GM19351 (cell line): ENCODE results near the gene CFAP74.

ENCODE experiments used
- ATAC-seq: cut with Tn5 transposase; IDR thresholded peaks from one replicate; pipeline ENCODE4 v1.9.1; 2021; ENCODE audit warnings: mild to moderate bottlenecking, moderate library complexity; ENCODE audit not compliant: unreplicated experiment

The CFAP74 gene

GRCh38 chr1:2042830-2043773 is 39.5 kb upstream of the CFAP74 start:
- ATAC-seq: no peak

DNA sequence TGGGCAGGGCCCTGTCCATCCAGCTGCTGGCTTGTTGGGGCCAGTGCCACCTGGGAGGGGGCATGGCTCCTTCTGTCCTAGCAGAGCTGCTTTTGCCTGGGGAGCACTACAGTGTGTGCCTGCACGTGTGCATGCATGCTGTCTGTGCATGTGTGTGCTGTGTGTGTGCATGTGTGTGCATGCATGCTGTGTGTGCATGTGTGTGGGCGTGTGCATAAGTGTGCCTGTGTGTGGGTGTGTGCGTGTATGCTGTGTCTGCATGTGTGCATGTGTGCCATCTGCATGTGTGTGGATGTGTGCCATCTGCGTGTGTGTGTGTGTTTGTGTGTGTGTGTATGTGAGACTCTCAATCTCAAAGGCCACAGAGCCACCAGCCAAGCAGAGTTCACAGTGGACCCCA is 38.3 kb upstream of the CFAP74 start:
- no peak for ATAC-seq

- no peak for ATAC-seq
Measured at GRCh38 chr1:2041305-2041704, 37.7 kb upstream of the CFAP74 start.

DNA sequence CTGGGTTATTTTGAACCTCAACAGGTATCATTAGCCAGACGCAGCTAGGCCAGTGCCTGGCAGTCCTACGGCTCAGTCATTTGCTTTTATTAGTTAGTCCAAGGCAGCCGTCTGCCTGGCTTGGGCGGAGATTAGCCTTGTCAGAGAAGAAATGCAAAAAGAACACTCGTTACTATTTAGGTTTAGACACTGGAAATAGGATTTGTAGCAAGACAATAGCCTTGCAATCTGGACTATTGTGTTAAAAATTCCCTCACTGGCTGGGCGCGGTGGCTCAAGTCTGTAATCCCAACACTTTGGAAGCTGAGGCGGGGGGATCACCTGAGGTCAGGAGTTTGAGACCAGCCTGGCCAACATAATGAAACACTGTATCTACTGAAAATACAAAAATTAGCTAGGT is 35.7 kb upstream of the CFAP74 start:
- ATAC-seq: no peak

DNA sequence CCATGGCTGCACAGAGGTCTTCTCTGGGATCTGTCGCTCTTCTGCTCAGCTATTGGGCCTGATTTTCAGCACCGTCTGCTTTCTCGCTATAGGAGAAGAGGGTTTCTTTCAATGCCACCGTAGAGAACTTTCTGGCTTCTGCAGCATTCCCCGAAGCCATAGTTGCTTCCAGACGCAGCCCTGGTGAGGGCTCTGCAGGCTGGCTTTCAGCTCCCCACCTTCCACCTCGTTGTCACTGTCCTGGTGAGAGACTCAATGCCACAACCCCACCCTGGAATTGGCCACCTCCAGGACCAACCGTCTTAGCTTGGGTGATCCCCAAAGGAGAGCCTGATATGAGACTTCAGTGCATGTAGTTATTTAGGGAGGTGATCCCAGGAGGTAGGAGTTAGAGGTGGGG is 34.6 kb upstream of the CFAP74 start:
- no peak for ATAC-seq

DNA sequence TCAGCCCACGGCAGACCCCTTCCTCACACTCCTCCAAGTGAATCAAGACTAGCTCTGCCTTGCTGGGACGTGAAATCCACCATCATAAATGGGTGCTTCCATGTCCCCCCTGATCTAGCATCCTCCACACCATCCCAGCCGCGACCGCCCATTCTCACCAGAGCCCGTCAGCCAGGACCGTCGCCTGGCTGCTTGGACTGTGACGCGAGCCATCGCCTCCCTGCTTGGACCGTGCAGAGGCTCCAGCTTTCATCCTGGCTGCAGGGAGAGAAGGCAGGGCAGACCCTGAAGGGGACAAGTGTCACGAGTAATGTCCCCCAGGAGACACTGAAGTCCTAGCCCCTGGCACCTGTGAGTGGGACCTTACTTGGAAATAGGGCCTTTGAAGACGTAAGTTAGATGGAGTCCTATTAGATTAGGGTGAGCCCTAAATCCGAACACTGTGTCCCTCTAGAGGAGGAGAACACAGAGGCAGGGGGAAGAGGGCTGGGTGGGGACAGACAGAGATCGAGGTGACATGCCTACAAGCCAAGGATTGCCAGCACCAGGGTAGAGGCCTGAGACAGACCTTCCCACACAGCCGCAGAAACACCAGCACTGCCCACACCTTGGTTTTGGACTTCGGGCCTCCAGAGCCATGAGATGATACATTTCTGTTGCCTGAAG is 33.9 kb upstream of the CFAP74 start:
- no peak for ATAC-seq

DNA sequence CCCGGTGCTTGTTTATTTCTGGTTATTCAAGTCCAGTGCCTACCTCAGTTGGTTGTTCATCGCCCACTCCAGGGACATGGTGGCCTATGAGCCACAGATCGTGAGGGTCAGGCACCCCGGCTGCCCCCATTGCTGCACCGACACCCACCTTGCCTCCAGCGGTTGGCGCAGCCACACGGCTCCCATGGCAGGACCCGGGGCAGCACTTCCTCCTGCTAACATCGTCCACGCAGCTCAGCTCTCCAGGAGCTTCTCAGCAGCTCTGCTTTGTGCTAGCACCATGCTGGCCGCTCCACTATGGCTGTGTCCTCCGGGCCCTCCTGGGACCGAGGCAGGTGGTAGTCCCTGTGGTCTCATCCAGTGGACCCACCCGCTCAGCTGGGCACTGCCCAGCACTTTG is 32.7 kb upstream of the CFAP74 start:
- no peak for ATAC-seq

GRCh38 chr1:2033165-2033564 is 29.6 kb upstream of the CFAP74 start:
- no peak for ATAC-seq

GRCh38 chr1:2032737-2033136 is 29.2 kb upstream of the CFAP74 start:
- no peak for ATAC-seq

- no peak for ATAC-seq
Measured at GRCh38 chr1:2031546-2032540, 28.3 kb upstream of the CFAP74 start.

DNA sequence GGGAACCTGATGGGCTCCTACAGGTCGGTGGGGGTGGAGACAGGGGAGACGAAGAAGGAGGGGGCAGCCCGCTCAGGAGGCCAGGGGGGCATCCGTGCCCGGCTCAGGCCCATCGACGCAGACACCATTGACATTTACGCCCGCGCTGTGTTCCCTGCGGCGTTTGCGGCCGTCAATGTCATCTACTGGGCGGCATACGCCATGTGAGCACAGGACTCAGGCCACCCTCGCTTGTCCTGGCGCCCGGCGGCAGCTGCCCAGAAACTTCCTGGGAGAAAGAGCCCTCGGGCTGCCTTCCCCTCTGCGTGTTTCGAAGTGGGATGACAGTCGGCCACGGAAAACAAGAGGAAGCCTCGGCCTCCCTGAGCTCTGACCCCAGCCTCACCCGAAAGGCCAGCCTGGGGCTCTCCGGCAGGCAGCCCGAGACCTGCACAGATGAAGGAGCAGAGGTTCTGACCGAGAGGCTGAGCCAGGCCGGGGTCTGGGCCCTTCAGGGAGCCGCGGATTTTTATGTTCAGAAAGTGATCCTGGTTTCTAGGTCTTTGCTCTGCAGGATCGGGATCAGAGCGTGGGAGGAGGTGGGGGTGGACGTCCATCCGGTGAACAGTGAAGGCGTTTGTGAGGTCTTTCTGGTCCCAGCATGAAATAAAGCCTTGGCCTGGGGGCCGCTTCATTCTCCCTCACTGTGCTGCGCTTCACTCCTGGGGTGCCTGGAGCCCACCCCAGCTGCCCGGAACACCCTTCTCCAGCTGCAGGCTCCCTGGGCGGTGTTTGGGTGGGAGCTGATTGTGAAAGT is 26.7 kb upstream of the CFAP74 start:
- ATAC-seq: no peak

GRCh38 chr1:2029561-2029960 is 26.0 kb upstream of the CFAP74 start:
- ATAC-seq: no peak

GRCh38 chr1:2028870-2029560 is 25.4 kb upstream of the CFAP74 start:
- no peak for ATAC-seq

DNA sequence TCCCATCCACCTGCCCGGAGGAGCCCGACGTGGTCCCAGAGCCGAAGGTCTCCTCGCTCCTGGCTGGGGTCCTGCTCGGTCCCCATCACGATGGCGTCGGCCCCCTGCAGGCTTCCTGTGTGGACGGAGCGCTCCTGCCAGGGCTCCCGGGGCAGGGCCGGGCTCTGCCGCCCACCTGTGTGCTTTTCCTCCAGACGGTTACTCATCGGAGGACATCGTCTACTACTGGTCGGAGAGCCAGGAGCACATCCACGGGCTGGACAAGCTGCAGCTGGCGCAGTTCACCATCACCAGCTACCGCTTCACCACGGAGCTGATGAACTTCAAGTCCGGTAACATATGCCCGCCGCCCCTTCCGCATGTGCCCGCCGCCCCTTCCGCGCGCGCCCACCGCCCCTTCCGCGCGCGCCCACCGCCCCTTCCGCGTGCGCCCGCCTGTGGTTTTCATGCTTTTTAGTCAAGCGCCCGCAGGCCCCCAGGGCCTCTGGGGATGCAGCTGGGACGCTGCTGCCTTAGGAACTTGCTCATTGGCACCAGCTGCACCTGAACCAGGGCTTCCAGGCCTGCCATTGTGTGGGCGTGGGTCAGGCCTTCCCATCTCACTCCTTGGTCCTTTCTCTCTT is 24.5 kb upstream of the CFAP74 start:
- no peak for ATAC-seq

- no peak for ATAC-seq
Measured at GRCh38 chr1:2025491-2025981, 21.9 kb upstream of the CFAP74 start.

- no peak for ATAC-seq
Measured at GRCh38 chr1:2024887-2025286, 21.3 kb upstream of the CFAP74 start.

DNA sequence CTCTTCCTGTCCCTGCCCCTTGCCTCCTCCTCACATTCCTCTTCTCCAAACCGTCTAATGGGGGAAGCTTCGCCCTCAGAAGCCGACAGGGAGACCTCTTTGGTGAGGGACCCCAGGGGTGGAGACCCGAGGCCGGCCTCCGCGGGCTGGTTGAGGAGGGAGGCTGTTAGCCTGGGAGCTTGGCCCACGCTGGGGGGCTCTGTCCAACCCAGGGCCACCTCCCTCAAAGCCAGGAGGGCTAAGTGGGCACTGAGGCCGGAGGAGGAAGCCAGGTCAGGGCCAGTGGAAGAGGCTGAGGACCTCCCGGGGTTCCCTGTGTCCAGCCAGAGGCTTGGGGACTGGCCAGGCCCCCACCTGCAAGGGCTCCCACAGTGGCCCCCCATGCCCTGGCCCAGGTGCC is 20.9 kb upstream of the CFAP74 start:
- ATAC-seq: no peak

DNA sequence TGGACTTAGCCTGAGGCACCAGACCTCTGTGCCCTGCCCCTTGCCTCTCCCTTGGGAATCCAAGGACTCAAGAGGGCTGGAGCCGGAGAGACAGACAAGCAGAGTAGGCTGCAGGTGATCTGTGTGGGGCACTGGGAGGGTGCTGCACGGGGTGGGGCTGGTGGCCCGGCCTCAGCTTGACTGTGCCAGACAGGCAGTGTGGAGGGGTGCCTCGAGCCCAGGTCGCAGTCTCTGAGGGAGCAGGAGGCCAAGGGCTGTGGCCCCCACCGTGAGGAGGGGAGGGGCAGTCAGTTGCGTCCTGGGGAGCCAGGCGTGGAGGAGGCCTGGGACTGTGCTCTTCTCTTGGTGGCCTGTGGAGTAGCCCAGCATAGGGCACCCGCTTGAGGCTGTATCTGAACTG is 19.6 kb upstream of the CFAP74 start:
- no peak for ATAC-seq
